GM19238 (cell line): ENCODE results near the gene RAB3B.
"Not testable (repeated sequence)": the region's sequence is repeated elsewhere in the genome, so short reads cannot be mapped to it uniquely, and the experiment has no call there.

Experiments
- DNase-seq: peaks from one replicate; pipeline ENCODE4 v3.0.0; 2011; ENCODE audit warnings: low spot score; ENCODE audit not compliant: insufficient read length

Gene RAB3B

GRCh38 chr1:51990478-51990965 is at the start of gene RAB3B:
Gene RAB3B (minus strand): TSS chr1:51990700. CDS start chr1:51977117, 13,583 bp downstream.
- peak; percentile 52 for DNase-seq

GRCh38 chr1:52037909-52038308 is 47.4 kb upstream of the RAB3B start:
- no peak for DNase-seq

- DNase-seq: no peak
Observed at GRCh38 chr1:52037402-52037814, 46.9 kb upstream of the RAB3B start.

GRCh38 chr1:52034050-52034384 is 43.5 kb upstream of the RAB3B start:
- no peak for DNase-seq

- peak; percentile 80 for DNase-seq
Observed at GRCh38 chr1:52033190-52034049, 42.9 kb upstream of the RAB3B start, which contains the start of gene KTI12. Gene KTI12 (minus strand): TSS chr1:52033810. CDS start chr1:52033761, 49 bp downstream.

- DNase-seq: no peak
Observed at GRCh38 chr1:52032785-52033131, 42.3 kb upstream of the RAB3B start.

- DNase-seq: no peak
Observed at GRCh38 chr1:52032124-52032784, 41.8 kb upstream of the RAB3B start.

GRCh38 chr1:52028839-52029238 is 38.3 kb upstream of the RAB3B start:
- DNase-seq: not testable (repeated sequence)

GRCh38 chr1:52028328-52028727 is 37.8 kb upstream of the RAB3B start:
- no peak for DNase-seq

GRCh38 chr1:52026278-52026677 is 35.8 kb upstream of the RAB3B start:
- DNase-seq: no peak

- no peak for DNase-seq
Observed at GRCh38 chr1:52022133-52022532, 31.6 kb upstream of the RAB3B start.

- no peak for DNase-seq
Observed at GRCh38 chr1:52008071-52008809, 17.7 kb upstream of the RAB3B start.

GRCh38 chr1:52007215-52008002 is 16.9 kb upstream of the RAB3B start:
- no peak for DNase-seq

- not testable (repeated sequence) for DNase-seq
Observed at GRCh38 chr1:52006081-52006553, 15.6 kb upstream of the RAB3B start.

GRCh38 chr1:52005548-52005947 is 15.0 kb upstream of the RAB3B start:
- DNase-seq: not testable (repeated sequence)

- DNase-seq: no peak
Observed at GRCh38 chr1:52003877-52004276, 13.4 kb upstream of the RAB3B start.

GRCh38 chr1:52002038-52002917 is 11.8 kb upstream of the RAB3B start:
- DNase-seq: peak; percentile 60

GRCh38 chr1:51998701-51999100 is 8.2 kb upstream of the RAB3B start:
- no peak for DNase-seq

GRCh38 chr1:51997974-51998382 is 7.5 kb upstream of the RAB3B start:
- DNase-seq: no peak
